Aorta (tissue), 5 donors: ENCODE data around the gene CIRBP. TPM values are rescaled to one million over a fixed set of nuclear protein-coding genes. Genes with fewer than 3 reads are reported as not detected.
"Not testable (repeated sequence)": the region's sequence is repeated elsewhere in the genome, so short reads cannot be mapped to it uniquely, and the experiment has no call there.

Source experiments
- ATAC-seq: fragments of 200-7000 bp; cut with Tn5 transposase; one replicate; pipeline ENCODE4 v1.9.1; 2022; ENCODE audit warnings: moderate library complexity; ENCODE audit not compliant: low FRiP score
- DNase-seq, 2 donors: peaks; one replicate each; pipeline ENCODE4 v3.0.0-alpha.2; 2020
- H3K27ac ChIP-seq, 2 donors: one replicate each; pipeline ENCODE4 v1.5.1; 2013; ENCODE audit warnings: low read length in 2 of 2, mild to moderate bottlenecking in 2 of 2, moderate library complexity in 2 of 2, control low read depth in 1 of 2, inconsistent platforms in 1 of 2, low read depth in 1 of 2
- H3K27me3 ChIP-seq, 2 donors: one replicate each; pipeline ENCODE4 v1.6.1; 2013; ENCODE audit warnings: control low read depth in 1 of 2, low read length in 1 of 2, mild to moderate bottlenecking in 1 of 2, moderate library complexity in 1 of 2; ENCODE audit not compliant: insufficient read depth in 2 of 2, control insufficient read depth in 1 of 2
- H3K36me3 ChIP-seq, 2 donors: one replicate each; pipeline ENCODE4 v1.6.1; 2013; ENCODE audit warnings: control low read depth in 1 of 2, low read length in 1 of 2, mild to moderate bottlenecking in 1 of 2; ENCODE audit not compliant: insufficient read depth in 2 of 2, control insufficient read depth in 1 of 2
- H3K4me1 ChIP-seq, 2 donors: one replicate each; pipeline ENCODE4 v1.6.1; 2013; ENCODE audit warnings: low read length in 2 of 2, control low read depth in 1 of 2, mild to moderate bottlenecking in 1 of 2, moderate library complexity in 1 of 2; ENCODE audit not compliant: insufficient read depth in 2 of 2, control insufficient read depth in 1 of 2
- H3K4me3 ChIP-seq, 2 donors: one replicate each; pipeline ENCODE4 v1.5.1; 2013; ENCODE audit warnings: low read length in 2 of 2, control low read depth in 1 of 2, mild to moderate bottlenecking in 1 of 2
- H3K9me3 ChIP-seq: one replicate; pipeline ENCODE4 v1.6.1; 2013; ENCODE audit warnings: mild to moderate bottlenecking, low read length; ENCODE audit not compliant: control insufficient read depth
- WGBS, 2 donors: extraction: QIAGEN DNeasy Blood & Tissue Kit; methylation state at CpG; one replicate each; pipeline ENCODE4 v1.1.7; 2013; 5-methylcytosine and 5-hydroxymethylcytosine counted together
- intact Hi-C, 2 donors: fragments of 100-400 bp; cut with DNase I; formaldehyde crosslinking; loops; one replicate each; pipeline versions ENCODE4 v1.14.2 to v1.15.0; 2022
- polyA plus RNA-seq, 2 donors: library from polyadenylated mRNA; stranded (reverse); fragments of 200-250 nt; gene quantifications; one replicate each; pipeline ENCODE4 v1.2.3, GENCODE V29; 2013
- total RNA-seq, 2 donors: library from RNA; stranded (reverse); fragmentation: NEBNext Ultra II Directional; extraction: Animal tissue kit (Norgen Biotek cat#: 25700); gene quantifications; one replicate each; pipeline ENCODE4 v1.2.1, GENCODE V29; 2021
- donor health status: healthy with polysubstance abuse.
- donor health status: Bipolar disorder and iron deficiency.
- donor health status: DM: no; HTN: no; CAD: no.
- donor health status: DM: no; HTN: no; CAD: no.
- donor health status: DM: yes; HTN: yes; CAD: no.

The CIRBP gene
- total and polyA plus RNA-seq, 4 donors, result 252 to 1,634 (median 394) TPM

DNA sequence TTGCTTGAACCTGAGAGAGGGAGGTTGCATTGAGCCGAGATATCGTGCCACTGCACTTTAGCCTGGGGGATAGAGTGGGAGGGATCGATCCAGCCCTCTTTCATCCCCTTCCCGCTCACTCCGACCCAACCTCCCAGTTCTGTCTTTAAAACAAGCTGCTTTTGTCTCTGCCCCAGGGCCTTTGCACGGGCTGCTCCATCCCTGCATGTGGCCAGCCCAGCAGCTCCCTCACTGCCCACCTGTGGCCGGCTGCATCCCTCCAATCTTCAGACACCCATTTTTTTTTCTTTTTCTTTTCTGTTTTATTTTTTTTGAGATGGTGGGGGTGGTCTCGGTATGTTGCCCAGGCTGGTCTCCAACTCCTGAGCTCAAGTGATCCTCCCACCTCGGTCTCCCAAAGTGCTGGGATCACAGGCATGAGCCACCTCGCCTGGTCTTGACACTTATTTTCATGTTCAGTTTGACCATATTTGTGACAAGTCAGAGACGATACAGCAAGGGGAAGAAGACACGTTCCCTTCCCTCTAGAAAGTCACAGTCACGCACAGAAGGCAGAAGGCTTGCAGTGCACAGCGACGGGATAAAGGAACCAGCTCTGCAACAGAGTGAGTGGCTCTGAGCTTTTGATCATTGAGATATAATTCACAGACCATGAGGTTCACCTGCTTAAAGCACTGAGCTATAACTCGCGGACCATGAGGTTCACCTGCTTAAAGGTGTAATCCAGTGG, 48.3 kb downstream of the CIRBP start:
- ATAC-seq, result no peak
- Histone ChIP-seq H3K36me3 (no peaks in the 10 kb centered on the region), H3K4me1 (no peaks in the 10 kb centered on the region), H3K27ac (no peak overlapping the region), H3K27me3 (no peaks in the 10 kb centered on the region), H3K4me3 (no peak overlapping the region), H3K9me3 (no peaks in the 10 kb centered on the region)
- no peak for DNase-seq
- intact Hi-C loops, result no loop called here
- WGBS, 2 donors, result 74% methylated on average over 17 of the region's 17 CpGs

DNA sequence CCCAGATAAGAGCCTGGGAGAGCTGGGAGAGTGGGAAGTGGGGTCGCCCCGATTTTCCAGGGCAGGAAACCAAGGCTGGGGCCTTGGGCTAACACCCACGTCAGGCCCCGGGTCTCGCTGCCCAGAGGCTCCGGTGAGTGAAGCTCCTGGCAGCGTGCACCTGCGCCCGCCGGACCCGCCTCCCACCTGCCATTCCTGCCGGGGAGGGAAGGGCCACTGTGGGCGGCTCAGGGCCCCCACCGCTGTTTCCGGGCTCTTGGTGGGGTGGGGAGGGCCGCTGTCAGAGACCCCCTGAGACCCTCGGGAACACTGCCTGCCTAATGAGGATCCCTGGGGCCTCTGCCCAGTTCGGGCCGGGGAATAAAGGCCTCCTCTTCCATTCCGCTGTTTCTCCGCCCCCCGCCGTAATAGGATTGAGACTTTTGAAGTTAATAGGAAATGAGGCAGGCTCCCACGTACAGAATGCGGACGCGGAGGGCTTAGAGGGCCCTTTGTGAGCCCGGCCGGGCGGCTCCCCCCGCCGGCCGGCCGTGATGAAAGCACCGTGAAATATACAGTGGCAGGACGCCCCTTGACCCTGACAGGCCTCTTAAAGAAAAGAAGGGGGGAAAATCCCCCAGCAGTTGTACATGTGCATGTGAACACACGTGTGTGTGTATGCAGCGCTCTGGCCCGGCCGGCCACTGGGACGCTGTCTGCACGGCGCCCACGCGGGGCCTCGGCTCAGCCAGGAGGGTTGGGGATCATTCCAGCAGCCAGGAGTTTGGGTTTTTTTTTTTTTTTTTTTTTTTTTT, 49.7 kb downstream of the CIRBP start:
- Histone ChIP-seq H3K4me3 (no peak overlapping the region), H3K36me3 (no peaks in the 10 kb centered on the region), H3K4me1 (no peaks in the 10 kb centered on the region), H3K9me3 (no peaks in the 10 kb centered on the region), H3K27ac (no peak overlapping the region), H3K27me3 (no peaks in the 10 kb centered on the region)
- 47 to 48% methylated on average over 42 to 46 of the region's 46 CpGs for WGBS, 2 donors
- intact Hi-C loops, result no loop called here
- DNase-seq, result no peak
- no peak for ATAC-seq

DNA sequence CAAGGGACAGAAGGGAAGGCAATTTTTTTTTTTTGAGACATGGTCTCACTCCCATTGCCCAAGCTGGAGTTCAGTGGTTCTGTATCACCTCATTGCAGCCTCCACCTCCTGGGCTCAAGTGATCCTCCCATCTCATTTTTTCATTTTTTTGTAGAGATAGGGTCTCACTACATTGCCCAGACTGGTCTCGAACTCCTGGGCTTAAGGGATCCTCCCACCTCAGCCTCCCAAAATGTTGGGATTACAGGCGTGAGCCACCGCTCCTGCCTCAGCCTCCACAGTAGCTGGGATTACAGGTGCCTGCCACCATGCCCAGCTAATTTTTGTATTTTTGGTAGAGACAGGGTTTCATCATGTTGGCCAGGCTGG, 51.1 kb downstream of the CIRBP start:
- ATAC-seq, H3K9me3 ChIP-seq, DNase-seq, H3K27me3 ChIP-seq, H3K4me1 ChIP-seq, intact Hi-C loops, H3K27ac ChIP-seq, H3K4me3 ChIP-seq, H3K36me3 ChIP-seq: not testable (repeated sequence)
- 94 to 98% methylated on average over 3 of the region's 3 CpGs for WGBS, 2 donors

DNA sequence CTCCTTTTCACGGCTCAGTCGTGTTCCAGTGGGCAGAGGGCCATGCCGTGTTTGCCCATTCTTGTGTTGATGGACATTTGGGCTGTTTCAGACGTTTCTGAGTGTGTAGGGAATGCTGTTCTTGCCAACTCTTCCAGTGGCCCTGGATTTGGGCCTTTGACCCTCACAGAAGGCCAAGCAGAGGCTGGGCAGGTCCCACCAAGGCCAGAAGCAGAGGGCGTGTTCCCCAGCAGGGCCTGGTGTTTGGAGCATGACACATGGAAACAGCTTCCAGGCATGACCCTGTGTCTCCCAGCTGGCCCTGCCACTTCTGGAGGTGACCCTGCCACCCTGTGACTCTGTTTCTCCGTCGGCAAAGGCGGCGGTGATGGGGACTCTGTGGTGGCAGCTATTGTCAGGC, 52.4 kb downstream of the CIRBP start:
- ATAC-seq (no peak), DNase-seq (no peak)
- no peak overlapping the region for H3K4me3 ChIP-seq
- intact Hi-C loops, result no loop called here
- no peak overlapping the region for H3K27ac ChIP-seq
- H3K9me3 ChIP-seq, result no peaks in the 10 kb centered on the region
- no peaks in the 10 kb centered on the region for H3K27me3 ChIP-seq
- H3K36me3 ChIP-seq, result no peaks in the 10 kb centered on the region
- no peaks in the 10 kb centered on the region for H3K4me1 ChIP-seq
- 82 to 84% methylated on average over 9 of the region's 9 CpGs for WGBS, 2 donors

DNA sequence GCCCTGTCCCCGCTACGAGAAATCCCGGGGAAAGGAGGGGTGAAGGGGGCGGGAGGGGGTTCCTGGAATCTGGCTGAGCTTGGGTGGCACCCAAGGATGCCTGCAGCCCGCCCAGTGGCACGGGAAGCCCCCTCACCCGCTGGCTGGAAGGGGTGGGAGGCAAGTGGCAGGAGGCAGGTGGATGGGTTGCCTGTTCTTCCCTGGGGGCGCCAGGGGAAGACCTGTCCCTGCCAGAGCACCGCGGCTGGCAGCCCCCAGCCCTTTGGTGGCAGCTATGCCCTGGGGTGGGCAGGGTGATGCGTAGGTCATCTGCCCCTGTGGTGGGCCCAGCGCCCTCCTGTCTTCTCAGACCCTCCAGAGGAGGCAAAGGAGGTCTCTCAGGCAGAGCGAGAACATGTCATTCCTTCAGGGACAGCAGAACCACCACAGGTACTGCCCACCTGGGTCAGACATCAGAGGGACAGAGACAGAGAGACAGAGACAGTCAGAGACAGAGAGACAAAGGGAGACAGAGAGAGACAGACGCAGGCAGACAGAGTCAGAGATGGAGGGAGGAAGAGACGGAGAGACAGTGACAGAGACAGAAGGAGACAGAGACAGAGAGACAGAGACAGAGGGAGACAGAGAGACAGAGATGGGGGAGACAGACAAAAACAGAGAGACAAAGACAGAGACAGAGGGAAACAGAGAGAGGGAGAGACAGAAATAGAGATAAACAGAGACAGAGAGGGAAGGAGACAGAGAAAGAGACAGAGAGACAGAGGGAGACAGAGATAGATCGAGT, 53.3 kb downstream of the CIRBP start:
- Histone ChIP-seq H3K4me1 (no peaks in the 10 kb centered on the region), H3K4me3 (no peak overlapping the region), H3K27me3 (no peaks in the 10 kb centered on the region), H3K36me3 (no peaks in the 10 kb centered on the region), H3K27ac (no peak overlapping the region), H3K9me3 (no peaks in the 10 kb centered on the region)
- ATAC-seq (no peak), DNase-seq (no peak)
- WGBS, 2 donors, result 84 to 89% methylated on average over 16 of the region's 16 CpGs
- intact Hi-C loops, result no loop called here

DNA sequence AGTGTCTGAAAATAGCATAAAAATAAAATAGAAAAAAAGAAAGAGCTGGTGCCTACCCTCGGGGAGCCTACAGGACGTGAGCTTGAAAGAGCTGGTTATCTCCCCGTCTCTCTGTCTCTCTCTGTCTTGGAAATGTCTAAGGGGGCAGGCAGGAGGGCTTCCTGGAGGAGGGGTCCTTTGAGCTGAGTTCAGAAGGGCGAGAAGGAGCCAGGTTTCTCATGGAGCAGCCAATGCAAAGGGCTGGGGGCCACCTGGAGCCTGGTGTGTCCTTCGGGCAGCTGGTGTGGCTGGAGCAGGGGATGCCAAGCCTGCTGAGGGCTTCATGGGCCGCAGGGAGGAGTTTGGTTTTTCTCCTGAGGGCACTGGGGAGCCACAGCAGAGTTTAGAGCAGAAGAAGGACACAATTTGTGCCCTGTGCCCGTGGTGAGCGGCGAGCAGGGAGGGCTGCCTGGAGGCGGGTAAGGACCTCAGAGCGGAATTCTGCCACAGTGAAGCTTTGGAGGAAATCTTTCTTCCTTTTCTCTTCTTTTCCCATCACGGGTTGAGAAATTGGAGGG, 55.2 kb downstream of the CIRBP start:
- Histone ChIP-seq H3K27me3 (no peaks in the 10 kb centered on the region), H3K27ac (no peak overlapping the region), H3K4me3 (no peak overlapping the region), H3K9me3 (no peaks in the 10 kb centered on the region), H3K36me3 (no peaks in the 10 kb centered on the region), H3K4me1 (no peaks in the 10 kb centered on the region)
- DNase-seq (no peak), ATAC-seq (no peak)
- intact Hi-C loops, result no loop called here
- WGBS, 2 donors, result 88% methylated on average over 12 of the region's 12 CpGs

Other genes with a start within 250 kb of the CIRBP start
- gene TMEM259, start 248.2 kb upstream of the CIRBP start, total RNA-seq, result 100 to 1,000 TPM; 118 to 142 TPM
- 100 to 1,000 TPM in 1 of 2 donors, 10 to 100 TPM in 1; 50.1 to 434 TPM for gene TMEM259, start 248.2 kb upstream of the CIRBP start, polyA plus RNA-seq
- not detected for gene RNU6-2, start 247.8 kb upstream of the CIRBP start, total RNA-seq
- not detected for gene RNU6-2, start 247.8 kb upstream of the CIRBP start, polyA plus RNA-seq
- 100 to 1,000 TPM; 142 to 185 TPM for gene CNN2, start 242.7 kb upstream of the CIRBP start, total RNA-seq
- gene CNN2, start 242.7 kb upstream of the CIRBP start, polyA plus RNA-seq, result 100 to 1,000 TPM in 1 of 2 donors, 10 to 100 TPM in 1; 53.2 to 141 TPM
- 10 to 100 TPM in 1 of 2 donors, 1 to 10 TPM in 1; 9.5 to 20.6 TPM for gene ABCA7, start 229.2 kb upstream of the CIRBP start, total RNA-seq
- gene ABCA7, start 229.2 kb upstream of the CIRBP start, polyA plus RNA-seq, result 1 to 10 TPM; 1.9 to 7.6 TPM
- gene ARHGAP45, start 202.2 kb upstream of the CIRBP start, total RNA-seq, result 10 to 100 TPM; 15.3 to 38.6 TPM
- 10 to 100 TPM in 1 of 2 donors, 1 to 10 TPM in 1; 7.4 to 21.8 TPM for gene ARHGAP45, start 202.2 kb upstream of the CIRBP start, polyA plus RNA-seq
- 10 to 100 TPM; 83.5 to 95.6 TPM for gene POLR2E, start 174.0 kb upstream of the CIRBP start, total RNA-seq
- 100 to 1,000 TPM in 1 of 2 donors, 10 to 100 TPM in 1; 91.5 to 116 TPM for gene POLR2E, start 174.0 kb upstream of the CIRBP start, polyA plus RNA-seq
- gene GPX4, start 165.3 kb upstream of the CIRBP start, total RNA-seq, result 100 to 1,000 TPM; 165 to 236 TPM
- 100 to 1,000 TPM; 696 to 786 TPM for gene GPX4, start 165.3 kb upstream of the CIRBP start, polyA plus RNA-seq
- gene SBNO2, start 95.1 kb upstream of the CIRBP start, total RNA-seq, result 100 to 1,000 TPM in 1 of 2 donors, 10 to 100 TPM in 1; 97.2 to 165 TPM
- gene SBNO2, start 95.1 kb upstream of the CIRBP start, polyA plus RNA-seq, result 10 to 100 TPM; 11.0 to 53.3 TPM
- gene STK11, start 63.6 kb upstream of the CIRBP start, total RNA-seq, result 10 to 100 TPM; 39.4 to 59.5 TPM
- gene STK11, start 63.6 kb upstream of the CIRBP start, polyA plus RNA-seq, result 10 to 100 TPM; 30.1 to 58.9 TPM
- 1 to 10 TPM; 3.0 to 3.7 TPM for gene CBARP, start 31.3 kb upstream of the CIRBP start, total RNA-seq
- gene CBARP, start 31.3 kb upstream of the CIRBP start, polyA plus RNA-seq, result 1 to 10 TPM in 1 of 2 donors, under 1 TPM in 1; 0.88 to 1.1 TPM
- 100 to 1,000 TPM in 1 of 2 donors, 10 to 100 TPM in 1; 92.8 to 102 TPM for gene ATP5F1D, start 27.6 kb upstream of the CIRBP start, total RNA-seq
- gene ATP5F1D, start 27.6 kb upstream of the CIRBP start, polyA plus RNA-seq, result 100 to 1,000 TPM; 131 to 164 TPM
- 100 to 1,000 TPM; 112 to 121 TPM for gene MIDN, start 20.7 kb upstream of the CIRBP start, total RNA-seq
- 10 to 100 TPM; 11.8 to 27.4 TPM for gene MIDN, start 20.7 kb upstream of the CIRBP start, polyA plus RNA-seq
- gene FAM174C, start 6.2 kb downstream of the CIRBP start, total RNA-seq, result 10 to 100 TPM; 21.9 to 23.3 TPM
- 10 to 100 TPM; 43.8 to 68.8 TPM for gene FAM174C, start 6.2 kb downstream of the CIRBP start, polyA plus RNA-seq
- gene EFNA2, start 16.5 kb downstream of the CIRBP start, total RNA-seq, result not detected
- gene EFNA2, start 16.5 kb downstream of the CIRBP start, polyA plus RNA-seq, result 1 to 10 TPM in 1 of 2 donors, not detected in 1; 2.8 TPM
- gene NDUFS7, start 114.6 kb downstream of the CIRBP start, total RNA-seq, result 10 to 100 TPM; 47.7 to 47.8 TPM
- gene NDUFS7, start 114.6 kb downstream of the CIRBP start, polyA plus RNA-seq, result 100 to 1,000 TPM in 1 of 2 donors, 10 to 100 TPM in 1; 72.6 to 105 TPM
- gene GAMT, start 132.2 kb downstream of the CIRBP start, total RNA-seq, result 10 to 100 TPM in 1 of 2 donors, 1 to 10 TPM in 1; 7.9 to 16.1 TPM
- 10 to 100 TPM; 21.2 to 40.2 TPM for gene GAMT, start 132.2 kb downstream of the CIRBP start, polyA plus RNA-seq
- gene DAZAP1, start 138.3 kb downstream of the CIRBP start, total RNA-seq, result 10 to 100 TPM; 75.2 to 77.9 TPM
- gene DAZAP1, start 138.3 kb downstream of the CIRBP start, polyA plus RNA-seq, result 10 to 100 TPM; 44.8 to 79.0 TPM
- gene RPS15, start 169.1 kb downstream of the CIRBP start, total RNA-seq, result 100 to 1,000 TPM; 707 to 750 TPM
- gene RPS15, start 169.1 kb downstream of the CIRBP start, polyA plus RNA-seq, result 1,000 to 10,000 TPM; 2,784 to 2,878 TPM
- gene APC2, start 180.8 kb downstream of the CIRBP start, total RNA-seq, result under 1 TPM; 0.26 to 0.42 TPM
- gene APC2, start 180.8 kb downstream of the CIRBP start, polyA plus RNA-seq, result under 1 TPM in 1 of 2 donors, not detected in 1; 0.03 TPM
- gene C19orf25, start 209.9 kb downstream of the CIRBP start, total RNA-seq, result 10 to 100 TPM; 19.7 to 26.0 TPM
- 10 to 100 TPM; 19.0 to 33.5 TPM for gene C19orf25, start 209.9 kb downstream of the CIRBP start, polyA plus RNA-seq
- 1 to 10 TPM in 1 of 2 donors, not detected in 1; 3.1 TPM for gene PCSK4, start 221.0 kb downstream of the CIRBP start, total RNA-seq
- gene PCSK4, start 221.0 kb downstream of the CIRBP start, polyA plus RNA-seq, result 1 to 10 TPM in 1 of 2 donors, under 1 TPM in 1; 0.75 to 6.0 TPM
- gene REEP6, start 221.8 kb downstream of the CIRBP start, total RNA-seq, result 1 to 10 TPM in 1 of 2 donors, under 1 TPM in 1; 0.71 to 1.6 TPM
- 10 to 100 TPM in 1 of 2 donors, 1 to 10 TPM in 1; 2.2 to 16.5 TPM for gene REEP6, start 221.8 kb downstream of the CIRBP start, polyA plus RNA-seq
- 10 to 100 TPM in 1 of 2 donors, 1 to 10 TPM in 1; 6.2 to 18.2 TPM for gene ADAMTSL5, start 243.7 kb downstream of the CIRBP start, total RNA-seq
- gene ADAMTSL5, start 243.7 kb downstream of the CIRBP start, polyA plus RNA-seq, result 1 to 10 TPM; 3.1 to 6.1 TPM